Gastroesophageal sphincter (tissue), 3 donors: ENCODE results near the gene TMEM121B.

Experiments used
- POLR2A ChIP-seq, 2 donors: fragments of 450-650 bp; IDR thresholded peaks; one replicate each; pipeline ENCODE4 v1.6.1; 2017; ENCODE audit warnings: antibody characterized with exemption in 2 of 2, mild to moderate bottlenecking in 2 of 2, moderate library complexity in 1 of 2
- POLR2AphosphoS5 ChIP-seq: sonication (generic); formaldehyde crosslinking; IDR thresholded peaks from one replicate; pipeline ENCODE4 v1.6.1; 2017; ENCODE audit warnings: antibody characterized with exemption
- TF ChIP-seq, protein P1 (sequence below), 4 experiments: fragments of 200-600 bp in 2 of 4; fragments of 450-650 bp in 2 of 4; sonication (generic) in 1 of 4; IDR thresholded peaks; one replicate each; pipeline ENCODE4 v1.5.1; 2017 to 2019; ENCODE audit warnings: antibody characterized with exemption in 4 of 4, mild to moderate bottlenecking in 2 of 4, moderate library complexity in 2 of 4

DNA sequence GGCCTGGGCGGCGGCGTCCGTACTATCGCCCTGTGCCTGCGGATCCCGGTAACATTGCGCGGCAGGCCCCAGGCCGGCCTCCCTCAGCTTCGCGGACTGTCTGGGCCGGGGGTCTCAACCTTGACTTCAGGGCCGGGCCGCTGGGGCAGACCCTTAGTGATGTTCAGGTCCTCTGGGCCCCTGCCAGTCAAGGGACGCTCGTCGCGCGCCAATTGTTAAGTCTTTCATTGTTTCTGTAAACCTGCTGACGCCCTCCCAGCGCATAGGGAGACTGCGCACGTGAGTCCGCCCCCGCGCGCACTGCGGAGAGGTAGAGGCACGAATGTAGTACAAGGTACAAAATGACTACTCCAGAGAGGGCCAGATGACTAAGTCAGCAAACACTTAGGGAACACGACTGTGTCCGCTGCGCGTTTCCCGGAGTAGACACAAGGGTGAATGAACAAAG is 38.4 kb upstream of the TMEM121B start:
- TF ChIP-seq POLR2AphosphoS5 (no peak), POLR2A (IDR thresholded peaks at IDR 0.05) (no peak)
- TF ChIP-seq, protein P1, sequence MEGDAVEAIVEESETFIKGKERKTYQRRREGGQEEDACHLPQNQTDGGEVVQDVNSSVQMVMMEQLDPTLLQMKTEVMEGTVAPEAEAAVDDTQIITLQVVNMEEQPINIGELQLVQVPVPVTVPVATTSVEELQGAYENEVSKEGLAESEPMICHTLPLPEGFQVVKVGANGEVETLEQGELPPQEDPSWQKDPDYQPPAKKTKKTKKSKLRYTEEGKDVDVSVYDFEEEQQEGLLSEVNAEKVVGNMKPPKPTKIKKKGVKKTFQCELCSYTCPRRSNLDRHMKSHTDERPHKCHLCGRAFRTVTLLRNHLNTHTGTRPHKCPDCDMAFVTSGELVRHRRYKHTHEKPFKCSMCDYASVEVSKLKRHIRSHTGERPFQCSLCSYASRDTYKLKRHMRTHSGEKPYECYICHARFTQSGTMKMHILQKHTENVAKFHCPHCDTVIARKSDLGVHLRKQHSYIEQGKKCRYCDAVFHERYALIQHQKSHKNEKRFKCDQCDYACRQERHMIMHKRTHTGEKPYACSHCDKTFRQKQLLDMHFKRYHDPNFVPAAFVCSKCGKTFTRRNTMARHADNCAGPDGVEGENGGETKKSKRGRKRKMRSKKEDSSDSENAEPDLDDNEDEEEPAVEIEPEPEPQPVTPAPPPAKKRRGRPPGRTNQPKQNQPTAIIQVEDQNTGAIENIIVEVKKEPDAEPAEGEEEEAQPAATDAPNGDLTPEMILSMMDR (IDR thresholded peaks at IDR 0.05) = no peak
